HG03378 (cell line): ENCODE measurements around the gene C6orf15.
A peak's percentile ranks its signal among the peaks of the same experiment; 100 is the strongest.
"Not testable (repeated sequence)": the region's sequence is repeated elsewhere in the genome, so short reads cannot be mapped to it uniquely, and the experiment has no call there.

Experiments used
- ATAC-seq: cut with Tn5 transposase; IDR thresholded peaks from one replicate; pipeline ENCODE4 v1.9.1; 2021; ENCODE audit warnings: mild to moderate bottlenecking, moderate library complexity; ENCODE audit not compliant: unreplicated experiment

The C6orf15 gene

DNA sequence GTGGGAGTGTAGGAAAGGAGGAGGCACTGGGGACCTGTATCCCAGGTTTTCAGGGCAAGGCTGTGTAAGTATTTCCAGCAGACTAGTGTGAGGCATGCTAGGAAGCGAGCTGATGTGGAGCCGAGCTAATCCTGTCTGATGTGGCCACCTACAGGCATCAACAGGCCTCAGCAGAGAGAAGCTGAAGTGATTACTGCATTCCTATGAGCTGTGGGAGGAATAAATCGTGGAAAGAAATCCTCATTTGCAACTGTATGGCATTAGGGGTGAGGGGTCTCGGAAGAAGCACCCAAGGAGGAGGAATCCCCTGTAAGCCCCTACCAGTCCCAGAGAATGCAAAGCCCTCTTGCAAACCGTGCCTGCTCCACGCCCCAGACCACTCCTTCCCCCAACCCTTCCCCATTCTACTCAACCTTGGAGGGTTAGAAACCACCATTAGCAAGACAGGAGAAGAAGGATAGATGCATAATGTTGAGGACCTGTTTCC lies 41.6 kb downstream of the C6orf15 start:
- ATAC-seq: no peak

GRCh38 chr6:31068669-31069340 lies 43.6 kb downstream of the C6orf15 start:
- ATAC-seq: peak; percentile 56

GRCh38 chr6:31067891-31068668 lies 44.3 kb downstream of the C6orf15 start:
- ATAC-seq: not testable (repeated sequence)

GRCh38 chr6:31067028-31067427 lies 45.3 kb downstream of the C6orf15 start:
- not testable (repeated sequence) for ATAC-seq

DNA sequence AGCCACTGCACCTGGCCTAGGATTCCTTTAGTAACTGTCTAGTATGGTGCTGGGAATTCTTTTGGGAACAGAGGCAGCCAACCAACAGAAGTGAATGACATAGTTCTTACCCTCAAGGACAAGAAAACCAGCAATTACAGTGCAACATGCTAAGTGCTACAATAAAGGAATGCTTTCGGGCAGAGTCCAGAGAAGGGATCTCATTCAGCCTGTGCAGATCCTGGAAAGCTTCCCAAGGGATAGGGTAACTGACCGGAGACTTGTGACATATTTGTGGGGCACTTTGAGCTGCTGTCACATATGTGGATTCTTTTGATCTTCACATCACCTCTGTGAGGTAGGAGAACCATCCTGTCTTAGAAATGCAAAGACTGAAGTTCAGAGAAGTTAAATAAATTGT lies 46.8 kb downstream of the C6orf15 start:
- ATAC-seq: no peak

DNA sequence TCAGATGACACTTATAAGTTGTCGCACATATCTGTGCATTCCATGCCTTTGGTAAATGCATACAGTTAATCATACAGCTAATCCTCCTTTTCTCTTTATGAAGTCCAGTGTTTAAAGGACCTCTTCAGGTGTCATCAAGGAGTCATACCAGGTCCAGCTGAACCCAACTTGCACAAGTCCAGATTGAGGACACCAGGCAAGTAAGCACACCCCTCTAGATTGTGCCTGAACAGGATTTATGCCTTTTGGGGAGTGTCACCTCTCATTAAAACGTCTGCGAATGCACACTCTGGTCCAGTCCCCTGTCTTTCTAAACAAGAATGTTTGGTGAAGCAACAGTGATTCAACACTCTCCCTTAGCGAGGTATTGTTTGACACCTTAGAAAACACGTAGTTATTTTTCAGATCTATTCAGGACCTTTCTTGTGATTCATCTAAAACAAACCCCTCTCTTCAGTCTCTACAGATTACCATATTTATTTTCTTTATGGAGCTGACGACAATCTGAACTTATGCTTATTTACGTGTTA lies 48.4 kb downstream of the C6orf15 start:
- ATAC-seq: no peak
